MM.1S (cell line): ENCODE results near the gene ECSIT.
"Not testable (repeated sequence)": the region's sequence is repeated elsewhere in the genome, so short reads cannot be mapped to it uniquely, and the experiment has no call there.

Source experiments
- DNase-seq: peaks from one replicate; pipeline ENCODE4 v3.0.0-alpha.2; 2015
- H2AFZ ChIP-seq: fragments of 300-600 bp; sonication (generic); 2 replicates; pipeline ENCODE4 v1.6.0; 2016; ENCODE audit warnings: antibody characterized with exemption, low read length
- H3F3A ChIP-seq: fragments of 300-600 bp; sonication (generic); 2 replicates; pipeline ENCODE4 v1.6.1; 2016; ENCODE audit warnings: mild to moderate bottlenecking, antibody characterized with exemption, low read length, moderate library complexity, mixed read lengths; ENCODE audit not compliant: insufficient read depth
- H3K27ac ChIP-seq: fragments of 300-600 bp; sonication (generic); 2 replicates; pipeline ENCODE4 v1.5.1; 2016; ENCODE audit warnings: mild to moderate bottlenecking, low read length
- H3K27me3 ChIP-seq: fragments of 300-600 bp; sonication (generic); replicated peaks from 2 replicates; pipeline ENCODE4 v1.6.0; 2016; ENCODE audit warnings: low read length; ENCODE audit not compliant: insufficient read depth
- H3K36me3 ChIP-seq: fragments of 300-600 bp; sonication (generic); replicated peaks from 2 replicates; pipeline ENCODE4 v1.6.1; 2016; ENCODE audit warnings: mild to moderate bottlenecking, low read length, mixed read lengths; ENCODE audit not compliant: insufficient read depth
- H3K4me1 ChIP-seq: fragments of 300-600 bp; sonication (generic); 2 replicates; pipeline ENCODE4 v1.6.1; 2016; ENCODE audit warnings: low read length, mixed read lengths
- H3K4me2 ChIP-seq: fragments of 300-600 bp; sonication (generic); 2 replicates; pipeline ENCODE4 v1.6.0; 2016; ENCODE audit warnings: low read depth, low read length
- H3K4me3 ChIP-seq: fragments of 300-600 bp; sonication (generic); 2 replicates; pipeline ENCODE4 v1.5.1; 2016; ENCODE audit warnings: low read length, mixed read lengths
- H3K79me2 ChIP-seq: fragments of 300-600 bp; sonication (generic); 2 replicates; pipeline ENCODE4 v1.6.1; 2016; ENCODE audit warnings: mixed run types, low read length, mixed read lengths
- H3K9ac ChIP-seq: fragments of 300-600 bp; sonication (generic); 2 replicates; pipeline ENCODE4 v1.6.1; 2016; ENCODE audit warnings: low read length, mixed read lengths
- H3K9me2 ChIP-seq: fragments of 300-600 bp; sonication (generic); replicated peaks from 2 replicates; pipeline ENCODE4 v1.6.1; 2016; ENCODE audit warnings: mild to moderate bottlenecking, low read length, mixed read lengths; ENCODE audit not compliant: insufficient read depth
- H3K9me3 ChIP-seq: fragments of 300-600 bp; sonication (generic); replicated peaks from 2 replicates; pipeline ENCODE4 v1.6.1; 2016; ENCODE audit warnings: mild to moderate bottlenecking, low read length, mixed read lengths; ENCODE audit not compliant: insufficient read depth
- H4K20me1 ChIP-seq: fragments of 300-600 bp; sonication (generic); 2 replicates; pipeline ENCODE4 v1.6.1; 2016; ENCODE audit warnings: mild to moderate bottlenecking, low read length, moderate library complexity, mixed read lengths; ENCODE audit not compliant: insufficient read depth
- CTCF ChIP-seq: fragments of 300-600 bp; sonication (generic); IDR thresholded peaks from 2 replicates; pipeline ENCODE4 v1.5.1; 2016; ENCODE audit warnings: antibody characterized with exemption, low read length, mixed read lengths
- EZH2 ChIP-seq: fragments of 300-600 bp; sonication (generic); optimal IDR thresholded peaks from 2 replicates; pipeline ENCODE3; 2017; ENCODE audit warnings: low read depth, mild to moderate bottlenecking, antibody characterized with exemption, low read length, mixed read lengths
- EZH2phosphoT487 ChIP-seq: fragments of 300-600 bp; sonication (generic); IDR thresholded peaks from 2 replicates; pipeline ENCODE4 v1.6.1; 2018; ENCODE audit warnings: antibody characterized with exemption, low read length

Gene ECSIT

GRCh38 chr19:11566164-11566563 is 37.2 kb upstream of the ECSIT start:
- DNase-seq, result no peak
- no peak overlapping the region for H3K9ac ChIP-seq
- H3K4me1 ChIP-seq, result no peaks in the 10 kb centered on the region
- H3K9me3 ChIP-seq, result no peaks in the 10 kb centered on the region
- no peak overlapping the region for H2AFZ ChIP-seq
- H3K4me2 ChIP-seq, result no peak overlapping the region
- no peaks in the 10 kb centered on the region for H3K27me3 ChIP-seq
- no peaks in the 10 kb centered on the region for H4K20me1 ChIP-seq
- H3K79me2 ChIP-seq, result no peaks in the 10 kb centered on the region
- no peaks in the 10 kb centered on the region for H3F3A ChIP-seq
- TF ChIP-seq EZH2 (no peak), EZH2phosphoT487 (no peak), CTCF (no peak)
- no peaks in the 10 kb centered on the region for H3K9me2 ChIP-seq
- no peaks in the 10 kb centered on the region for H3K36me3 ChIP-seq
- H3K27ac ChIP-seq, result no peak overlapping the region
- no peak overlapping the region for H3K4me3 ChIP-seq

GRCh38 chr19:11565649-11565980 is 36.7 kb upstream of the ECSIT start:
- H3K9me3 ChIP-seq, H3K79me2 ChIP-seq, H3F3A ChIP-seq, H3K27ac ChIP-seq, H3K27me3 ChIP-seq, DNase-seq, H3K4me2 ChIP-seq, H3K4me3 ChIP-seq, H3K4me1 ChIP-seq, H3K9me2 ChIP-seq, H2AFZ ChIP-seq, H4K20me1 ChIP-seq, H3K36me3 ChIP-seq, H3K9ac ChIP-seq: not testable (repeated sequence)

- not testable (repeated sequence) for H3K79me2 ChIP-seq, H3K27me3 ChIP-seq, H3K4me1 ChIP-seq, H4K20me1 ChIP-seq, H3K4me2 ChIP-seq, H3K27ac ChIP-seq, H3K9me3 ChIP-seq, H3K9ac ChIP-seq, H3K4me3 ChIP-seq, H2AFZ ChIP-seq, H3K9me2 ChIP-seq, H3K36me3 ChIP-seq, DNase-seq, H3F3A ChIP-seq
These were observed 35.3 kb upstream of the ECSIT start for GRCh38 chr19:11564082-11564807.

- no peaks in the 10 kb centered on the region for H3K27me3 ChIP-seq
- H3K9ac ChIP-seq, result no peak overlapping the region
- H3K4me2 ChIP-seq, result no peak overlapping the region
- no peak for DNase-seq
- H3K79me2 ChIP-seq, result peaks cover 5% of the 10 kb centered on the region
- H3K9me3 ChIP-seq, result no peaks in the 10 kb centered on the region
- no peak overlapping the region for H2AFZ ChIP-seq
- H3K27ac ChIP-seq, result no peak overlapping the region
- no peak for TF ChIP-seq EZH2phosphoT487
- TF ChIP-seq CTCF, result no peak
- TF ChIP-seq EZH2, result no peak
- H3F3A ChIP-seq, result peaks cover 7% of the 10 kb centered on the region
- no peaks in the 10 kb centered on the region for H4K20me1 ChIP-seq
- H3K9me2 ChIP-seq, result no peaks in the 10 kb centered on the region
- H3K4me1 ChIP-seq, result no peaks in the 10 kb centered on the region
- no peak overlapping the region for H3K4me3 ChIP-seq
- H3K36me3 ChIP-seq, result no peaks in the 10 kb centered on the region
These were observed 34.6 kb upstream of the ECSIT start for GRCh38 chr19:11563532-11563931.
